Measurements from ENCODE around the gene SNCAIP. TPM values are rescaled to one million over a fixed set of nuclear protein-coding genes. Genes with fewer than 3 reads are reported as not detected.

Gene SNCAIP
- total RNA-seq, 4 donors from 2014 or later: 0.82 to 2.2 (median 1.6) TPM; not detected in 1

- in situ Hi-C loops (cut with MboI; ENCODE audit: low pct_ligation_motif_present in 1 of 4, low pct_unique_long_range_greater_than_20kb in 1 of 4, low sequenced_read_pairs in 3 of 4): loop anchor here in 3 of 4 donors (25.0 kb wide), 4 partner anchors 829 to 1104 kb away; no protein-coding TSS in a partner anchor
- no peak for TF ChIP-seq CTCF (IDR thresholded peaks at IDR 0.05)
- no peak for TF ChIP-seq POLR2AphosphoS5 (IDR thresholded peaks at IDR 0.05)
- no peak for TF ChIP-seq EP300 (IDR thresholded peaks at IDR 0.05; ENCODE audit: low read depth)
- no peak for TF ChIP-seq POLR2A (IDR thresholded peaks at IDR 0.05)
- intact Hi-C loops (cut with DNase I; ENCODE audit: low total_unique reads): loop anchor here (10.0 kb wide), 1 partner anchor 866 kb away; no protein-coding TSS in a partner anchor
- H3K27ac ChIP-seq: no peak overlapping the region
- no peak overlapping the region for H3K4me3 ChIP-seq
- no peak for DNase-seq
- H3K36me3 ChIP-seq: no peaks in the 10 kb centered on the region
- H3K4me1 ChIP-seq: no peaks in the 10 kb centered on the region
- no peaks in the 10 kb centered on the region for H3K27me3 ChIP-seq
- H3K9me3 ChIP-seq: no peaks in the 10 kb centered on the region
These were observed 196.6 kb downstream of the SNCAIP start for GRCh38 chr5:122508623-122509022.

Other genes with a start within 250 kb of the SNCAIP start
- gene LOX, start 234.0 kb upstream of the SNCAIP start, total RNA-seq: 10 to 100 TPM in 1 of 4 donors, 1 to 10 TPM in 3; 1.2 to 24.3 (median 6.3) TPM
- not detected for gene ZNF474, start 182.7 kb upstream of the SNCAIP start, total RNA-seq

Measured in transverse colon (tissue), 4 donors.